GM19438 (cell line): Measurements from ENCODE around the gene SRMS.
A peak's percentile ranks its signal among the peaks of the same experiment; 100 is the strongest.

Source experiments
- ATAC-seq: cut with Tn5 transposase; IDR thresholded peaks from one replicate; pipeline ENCODE4 v1.9.1; 2021; ENCODE audit warnings: low read depth; ENCODE audit not compliant: unreplicated experiment

Gene SRMS

DNA sequence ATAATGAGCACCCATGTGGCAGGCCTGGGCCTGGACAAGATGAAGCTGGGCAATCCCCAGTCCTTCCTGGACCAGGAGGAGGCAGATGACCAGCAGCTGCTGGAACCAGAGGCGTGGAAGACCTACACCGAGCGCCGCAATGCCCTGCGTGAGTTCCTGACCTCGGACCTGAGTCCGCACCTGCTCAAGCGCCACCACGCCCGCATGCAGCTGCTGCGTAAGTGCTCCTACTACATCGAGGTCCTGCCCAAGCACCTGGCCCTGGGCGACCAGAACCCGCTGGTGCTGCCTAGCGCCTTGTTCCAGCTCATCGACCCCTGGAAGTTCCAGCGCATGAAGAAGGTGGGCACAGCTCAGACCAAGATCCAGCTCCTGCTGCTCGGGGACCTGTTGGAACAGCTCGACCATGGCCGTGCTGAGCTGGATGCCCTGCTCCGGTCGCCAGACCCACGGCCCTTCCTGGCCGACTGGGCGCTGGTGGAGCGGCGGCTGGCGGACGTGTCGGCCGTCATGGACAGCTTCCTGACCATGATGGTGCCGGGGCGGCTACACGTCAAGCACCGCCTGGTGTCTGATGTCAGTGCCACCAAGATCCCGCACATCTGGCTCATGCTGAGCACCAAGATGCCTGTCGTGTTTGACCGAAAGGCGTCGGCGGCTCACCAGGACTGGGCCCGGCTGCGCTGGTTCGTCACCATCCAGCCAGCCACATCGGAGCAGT, 8.3 kb upstream of the SRMS start:
- no peak for ATAC-seq

- ATAC-seq = no peak
Measured at GRCh38 chr20:63554361-63555278, 7.1 kb upstream of the SRMS start.

GRCh38 chr20:63553933-63554290, 6.4 kb upstream of the SRMS start, which contains the start of gene FNDC11:
FNDC11 (plus strand) TSS chr20:63554159; CDS start chr20:63555664, 1,505 bp downstream.
- ATAC-seq = peak; percentile 22

DNA sequence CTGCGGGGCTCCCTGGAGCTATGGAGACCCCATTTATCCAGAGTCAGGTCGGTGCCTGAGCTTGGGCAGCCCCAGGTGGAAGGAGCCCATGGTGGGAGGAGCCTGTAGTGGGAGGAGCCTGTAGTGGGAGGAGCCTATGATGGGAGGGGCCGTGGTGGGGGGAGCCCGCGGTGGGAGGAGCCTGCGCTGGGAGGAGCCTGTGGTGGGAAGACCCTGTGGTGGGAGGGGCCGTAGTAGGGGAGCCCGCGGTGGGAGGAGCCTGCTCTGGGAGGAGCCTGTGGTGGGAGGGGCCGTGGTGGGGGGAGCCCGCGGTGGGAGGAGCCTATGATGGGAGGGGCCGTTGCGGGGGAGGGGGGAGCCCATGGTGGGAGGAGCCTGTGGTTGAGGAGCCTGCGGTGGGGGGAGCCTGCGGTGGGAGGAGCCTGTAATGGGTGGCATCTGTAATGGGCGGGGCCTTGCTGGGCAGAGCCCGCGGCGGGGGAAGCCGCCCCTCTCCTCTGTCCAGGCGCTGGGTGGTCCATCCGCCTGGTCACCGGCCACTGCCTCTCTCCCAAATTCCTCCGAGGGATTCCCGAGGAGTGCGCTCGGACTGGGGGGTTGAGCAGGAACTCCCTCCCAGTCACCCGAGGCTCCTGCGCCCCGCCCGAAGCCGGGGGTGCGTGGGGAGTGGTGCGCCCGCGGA, 5.8 kb upstream of the SRMS start:
- ATAC-seq = peak; percentile 29

DNA sequence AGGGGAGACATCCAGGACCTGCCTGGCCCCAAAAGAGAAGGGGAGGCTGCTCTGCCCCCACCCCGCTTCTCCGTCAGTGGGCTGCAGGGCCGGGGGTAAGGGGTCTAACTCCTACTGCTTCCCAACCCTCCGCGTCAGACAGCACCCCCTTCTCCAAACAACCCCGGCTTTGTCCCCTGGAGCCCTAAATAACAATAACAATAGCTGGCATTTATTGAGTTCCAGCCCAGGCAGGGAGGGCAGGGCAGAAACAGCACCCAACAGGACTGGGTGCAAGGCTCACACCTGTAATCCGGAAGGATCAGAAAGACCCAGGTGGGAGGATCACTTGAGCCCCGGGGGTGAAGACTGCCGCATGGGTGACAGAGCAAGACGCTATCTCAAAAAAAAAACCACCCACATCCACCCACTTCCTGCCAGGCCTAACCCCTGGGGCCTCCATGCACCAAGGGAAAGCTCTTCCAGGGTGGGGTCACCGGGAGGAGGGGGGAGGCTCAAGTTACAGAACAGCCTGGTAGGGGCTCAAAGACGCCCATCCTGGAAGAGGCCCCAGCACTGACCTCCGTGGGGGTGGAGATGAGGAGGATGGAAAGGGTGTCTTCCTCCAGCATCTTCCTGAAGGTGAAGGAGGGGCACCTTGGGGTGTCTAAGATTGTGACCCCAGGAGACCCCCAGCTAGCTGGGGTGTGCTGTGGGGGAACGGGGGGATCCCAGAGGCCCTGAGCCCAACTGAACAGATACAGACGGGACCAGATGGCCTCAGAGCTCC, 5.1 kb upstream of the SRMS start:
- peak; percentile 53 for ATAC-seq

GRCh38 chr20:63551068-63551467, 3.5 kb upstream of the SRMS start:
- ATAC-seq = no peak

GRCh38 chr20:63549679-63550282, 2.2 kb upstream of the SRMS start:
- ATAC-seq = no peak

GRCh38 chr20:63549019-63549418, 1.5 kb upstream of the SRMS start:
- no peak for ATAC-seq

DNA sequence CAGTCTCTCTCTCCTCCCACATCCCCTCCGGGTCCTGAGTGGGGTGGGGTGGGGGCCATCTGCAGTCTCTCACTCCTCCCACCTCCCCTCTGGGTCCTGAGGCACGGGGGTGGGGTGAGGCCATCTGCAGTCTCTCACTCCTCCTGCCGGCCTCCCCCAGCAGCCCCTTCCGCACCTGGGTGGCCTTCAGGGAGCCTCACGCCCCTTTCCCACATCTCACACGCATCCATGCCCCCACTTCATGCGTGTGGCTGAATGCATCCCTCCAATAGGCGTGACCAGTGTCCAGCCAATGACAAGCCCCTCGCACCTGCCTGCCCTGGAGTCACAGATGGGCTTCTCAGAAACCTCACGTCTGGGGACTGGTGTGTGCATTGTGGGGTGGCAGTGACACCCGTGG, 993 bp upstream of the SRMS start:
- no peak for ATAC-seq

DNA sequence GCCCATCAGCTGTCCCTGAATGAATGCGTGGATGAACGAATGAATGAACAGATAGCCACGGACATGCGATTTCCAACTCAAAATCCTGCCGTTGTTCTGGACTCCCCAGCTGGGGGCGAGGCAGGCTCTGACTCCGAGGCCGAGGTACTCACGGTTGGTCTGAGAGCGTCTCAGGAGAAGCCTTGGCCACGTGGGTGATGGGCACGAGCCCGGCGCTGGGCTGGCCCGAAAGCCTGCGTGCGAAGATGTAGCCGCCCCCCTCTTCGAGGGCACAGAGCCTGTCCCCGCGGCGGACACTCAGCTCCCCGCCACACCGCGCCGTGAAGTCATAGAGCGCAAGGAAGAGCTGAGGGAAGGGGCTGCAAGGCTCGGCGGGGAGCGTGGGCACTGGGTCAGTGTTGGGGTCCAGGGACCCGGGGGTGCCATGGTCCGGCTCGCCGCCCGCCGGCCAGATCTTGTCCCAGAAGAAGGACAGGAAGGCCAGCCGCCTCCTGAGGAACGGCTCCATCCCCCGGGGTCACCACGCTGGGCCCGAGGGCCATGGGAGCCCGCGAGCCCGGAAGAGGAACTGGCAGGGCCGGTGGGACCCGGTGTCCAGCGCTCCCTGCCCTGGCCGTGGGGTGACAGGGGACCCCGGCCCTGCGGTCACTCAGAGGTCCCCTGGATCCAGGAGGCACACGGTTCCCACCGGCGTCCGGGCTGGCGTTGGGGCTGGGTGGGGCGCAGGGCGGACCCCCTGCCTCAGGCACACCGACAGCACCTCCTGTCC, 409 bp downstream of the SRMS start:
- ATAC-seq = no peak

- ATAC-seq = no peak
Measured at GRCh38 chr20:63546256-63546955, 1.1 kb downstream of the SRMS start.

DNA sequence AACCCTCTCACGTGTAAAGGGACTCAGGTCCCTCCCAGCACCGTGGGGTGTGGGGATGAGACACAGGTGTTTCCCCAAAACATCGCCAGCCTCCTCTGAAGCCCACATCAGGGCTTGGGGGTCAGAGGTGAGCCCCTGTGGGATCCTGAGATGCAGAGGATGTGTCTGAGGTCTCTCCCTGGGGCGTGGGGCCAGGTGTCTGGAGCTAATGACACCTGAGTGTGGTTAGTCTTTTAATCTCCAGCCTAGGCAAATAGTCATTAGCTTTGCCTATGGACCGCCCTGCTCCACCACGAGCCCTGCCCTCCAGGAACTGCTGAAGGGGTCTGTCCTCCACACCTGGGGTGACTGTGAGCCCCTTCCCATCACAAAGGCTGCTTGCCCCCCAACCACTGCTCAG, 1.7 kb downstream of the SRMS start:
- no peak for ATAC-seq

DNA sequence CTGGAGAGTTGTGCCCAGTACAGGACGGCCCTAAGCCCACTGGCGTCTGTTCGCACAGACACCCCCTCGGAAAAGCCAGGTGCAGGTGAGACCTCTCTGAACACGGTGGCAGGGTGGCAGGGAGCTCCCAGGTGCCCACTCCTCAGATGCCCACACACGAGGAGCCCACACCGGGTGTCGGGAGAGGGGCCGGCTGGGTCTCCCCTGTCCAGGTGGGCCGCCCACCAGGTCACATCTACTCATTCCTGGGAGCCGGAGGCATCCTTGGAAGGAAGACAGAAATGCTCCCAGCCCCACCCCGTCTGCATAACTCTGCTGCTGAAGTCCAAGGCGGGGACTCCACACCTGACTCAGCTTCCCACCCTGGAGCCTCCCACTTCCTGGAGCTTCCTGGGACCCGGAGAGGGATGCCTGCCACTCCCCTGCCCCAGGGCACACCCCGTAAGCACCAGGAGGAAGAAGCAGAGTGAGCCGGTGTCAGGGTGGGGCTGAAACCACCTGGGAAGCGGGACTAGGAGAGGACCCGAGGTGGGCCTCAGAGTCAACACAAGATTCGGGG, 2.5 kb downstream of the SRMS start:
- no peak for ATAC-seq

DNA sequence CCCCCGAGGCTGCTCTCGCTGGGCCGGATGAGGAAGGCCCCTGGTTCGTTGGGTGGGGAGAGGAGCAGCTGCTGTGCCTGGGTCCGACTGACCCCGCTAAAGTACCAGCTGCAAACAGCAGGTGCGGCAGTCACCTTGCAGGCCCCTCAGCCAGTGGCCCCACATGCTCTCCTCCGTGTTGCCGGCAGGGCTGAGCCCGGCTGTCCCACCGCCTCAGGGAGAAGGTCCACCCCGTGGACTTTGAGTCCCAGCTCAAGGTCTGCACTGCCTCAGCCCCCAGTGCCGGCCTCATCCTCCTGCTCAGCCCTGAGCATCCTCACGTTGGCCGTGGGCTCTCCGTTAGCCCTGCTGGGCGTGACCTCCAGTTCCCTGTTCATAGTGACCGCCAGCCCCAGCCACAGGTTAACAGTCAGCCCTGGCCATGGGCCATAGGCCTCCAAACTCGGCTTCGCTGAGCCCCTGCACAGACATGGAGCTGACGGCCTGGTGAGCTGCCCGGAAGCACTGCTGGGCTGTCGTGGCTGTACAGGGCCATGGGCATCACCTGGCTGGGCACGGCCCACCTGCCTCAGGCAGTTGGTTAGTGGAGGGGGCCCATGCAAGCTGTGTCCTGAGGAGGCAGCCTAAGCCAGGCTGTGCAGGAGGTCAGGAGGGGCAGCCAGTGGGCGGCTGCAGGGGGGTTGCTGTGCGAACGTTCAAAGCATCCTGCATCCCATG, 3.1 kb downstream of the SRMS start:
- no peak for ATAC-seq

- ATAC-seq = no peak
Measured at GRCh38 chr20:63543733-63544132, 3.8 kb downstream of the SRMS start.

DNA sequence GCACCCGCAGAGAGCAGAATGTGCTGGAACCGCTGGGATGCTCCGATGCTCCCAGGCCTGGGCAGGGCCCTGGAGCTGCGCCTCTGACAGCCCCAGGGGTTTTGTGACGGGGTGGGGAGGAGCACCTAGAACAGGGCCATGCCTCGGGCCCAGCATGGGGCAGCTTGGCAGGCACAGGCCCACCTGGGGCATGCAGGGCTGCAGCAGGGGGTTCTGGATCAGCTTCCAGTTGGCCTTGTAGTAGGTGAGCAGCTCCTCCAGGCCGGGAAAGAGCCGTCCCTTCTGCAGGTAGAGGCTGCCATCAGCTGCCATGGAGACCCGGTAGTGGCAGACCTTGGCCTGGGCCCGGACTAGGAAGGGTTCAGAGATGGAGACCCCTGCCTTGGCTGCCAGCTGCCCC, 4.4 kb downstream of the SRMS start:
- ATAC-seq = no peak

DNA sequence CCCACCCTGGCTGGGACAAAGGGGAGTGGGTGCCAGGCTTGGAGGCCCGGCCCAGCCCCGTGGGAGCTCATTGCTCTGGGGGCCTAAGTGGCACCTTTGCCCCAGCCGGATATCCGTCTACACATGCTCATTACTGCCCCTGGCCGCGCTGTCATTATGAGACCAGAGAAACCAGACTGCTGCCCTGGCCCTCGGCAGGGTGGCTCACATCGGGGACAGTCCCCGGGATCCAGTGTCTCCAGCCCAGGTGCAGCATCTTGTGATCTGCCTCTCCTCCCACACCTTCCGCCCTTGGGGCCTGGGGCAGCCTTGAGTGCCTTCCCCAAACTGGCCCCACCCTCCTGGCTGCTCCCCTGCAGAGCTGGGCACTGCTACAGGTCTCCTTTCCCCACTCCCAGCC, 4.9 kb downstream of the SRMS start:
- ATAC-seq = no peak

GRCh38 chr20:63542031-63542559, 5.5 kb downstream of the SRMS start:
- ATAC-seq = no peak
